ENCODE data around the gene ZNF783. TPM values are rescaled to one million over a fixed set of nuclear protein-coding genes. Genes with fewer than 3 reads are reported as not detected.
A peak's percentile ranks its signal among the peaks of the same experiment; 100 is the strongest.
"Not testable (repeated sequence)": the region's sequence is repeated elsewhere in the genome, so short reads cannot be mapped to it uniquely, and the experiment has no call there.

ZNF783 gene
- total RNA-seq, 6 experiments from 2014 or later, result 7.8 to 8.9 (median 8.5) TPM

DNA sequence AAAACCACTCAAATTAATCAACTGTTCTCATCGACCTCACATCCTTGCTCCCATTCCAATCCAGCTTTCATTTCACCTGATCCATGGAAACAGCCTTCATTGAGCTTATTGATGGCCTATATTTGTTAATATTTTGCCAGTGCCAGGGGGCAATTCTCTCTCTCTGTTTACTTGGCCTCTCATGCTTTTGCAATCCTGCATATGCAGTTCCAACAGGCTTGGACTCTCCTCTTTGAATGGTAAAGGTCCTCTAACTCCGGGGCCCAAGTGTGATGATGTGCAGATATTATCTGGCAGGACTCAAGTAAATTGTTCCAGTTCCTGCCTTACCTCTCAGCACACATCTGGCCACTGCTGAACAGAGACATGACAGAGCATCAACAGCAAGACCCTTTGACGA lies 67.3 kb downstream of the ZNF783 start:
- no peak for DNase-seq
- Mint-ChIP-seq H3K4me3 (no peak overlapping the region), H3K9me3 (peaks cover 9% of the 10 kb centered on the region), H3K4me1 (ENCODE audit: low read depth) (peaks cover 3% of the 10 kb centered on the region; the same call in 1 of the 2 replicates), H3K27me3 (ENCODE audit: insufficient read depth) (peaks cover 11% of the 10 kb centered on the region), H3K36me3 (ENCODE audit: low read depth) (no peaks in the 10 kb centered on the region; the same call in 1 of the 2 replicates), H3K27ac (no peak overlapping the region)
- TF ChIP-seq, protein P1, sequence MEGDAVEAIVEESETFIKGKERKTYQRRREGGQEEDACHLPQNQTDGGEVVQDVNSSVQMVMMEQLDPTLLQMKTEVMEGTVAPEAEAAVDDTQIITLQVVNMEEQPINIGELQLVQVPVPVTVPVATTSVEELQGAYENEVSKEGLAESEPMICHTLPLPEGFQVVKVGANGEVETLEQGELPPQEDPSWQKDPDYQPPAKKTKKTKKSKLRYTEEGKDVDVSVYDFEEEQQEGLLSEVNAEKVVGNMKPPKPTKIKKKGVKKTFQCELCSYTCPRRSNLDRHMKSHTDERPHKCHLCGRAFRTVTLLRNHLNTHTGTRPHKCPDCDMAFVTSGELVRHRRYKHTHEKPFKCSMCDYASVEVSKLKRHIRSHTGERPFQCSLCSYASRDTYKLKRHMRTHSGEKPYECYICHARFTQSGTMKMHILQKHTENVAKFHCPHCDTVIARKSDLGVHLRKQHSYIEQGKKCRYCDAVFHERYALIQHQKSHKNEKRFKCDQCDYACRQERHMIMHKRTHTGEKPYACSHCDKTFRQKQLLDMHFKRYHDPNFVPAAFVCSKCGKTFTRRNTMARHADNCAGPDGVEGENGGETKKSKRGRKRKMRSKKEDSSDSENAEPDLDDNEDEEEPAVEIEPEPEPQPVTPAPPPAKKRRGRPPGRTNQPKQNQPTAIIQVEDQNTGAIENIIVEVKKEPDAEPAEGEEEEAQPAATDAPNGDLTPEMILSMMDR (IDR thresholded peaks at IDR 0.05), result no peak

DNA sequence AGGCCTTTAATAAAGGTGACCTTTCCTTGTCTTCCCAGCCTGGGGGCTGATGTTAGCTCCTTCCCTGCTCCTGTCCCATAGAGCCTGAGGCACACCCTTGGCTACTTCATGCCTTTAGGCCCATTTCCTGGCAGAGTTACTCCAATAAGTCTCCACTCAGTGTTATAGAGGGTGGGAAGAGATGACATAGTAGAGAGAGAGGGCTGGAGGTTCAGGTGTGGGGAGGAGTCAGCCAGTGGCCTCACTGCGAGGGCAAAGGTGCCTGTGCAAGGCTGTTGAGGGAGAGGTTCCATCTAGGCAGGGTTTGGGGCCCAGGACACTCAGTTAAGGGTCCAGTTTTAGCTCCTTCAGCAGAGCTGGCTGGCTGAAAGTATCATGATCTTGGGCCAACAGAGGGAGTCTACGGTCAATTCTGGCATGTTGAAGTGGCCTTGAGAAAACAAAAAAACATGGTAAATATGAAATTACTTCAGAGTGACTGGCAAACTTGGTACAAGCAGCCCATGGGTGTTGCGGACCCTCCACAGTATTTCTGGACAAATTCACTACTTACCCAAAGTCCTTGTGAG lies 67.9 kb downstream of the ZNF783 start:
- DNase-seq, result no peak
- TF ChIP-seq, protein P1 (IDR thresholded peaks at IDR 0.05), result no peak
- Mint-ChIP-seq H3K36me3 (ENCODE audit: low read depth) (no peaks in the 10 kb centered on the region; the same call in 1 of the 2 replicates), H3K27me3 (ENCODE audit: insufficient read depth) (peaks cover 11% of the 10 kb centered on the region), H3K4me1 (ENCODE audit: low read depth) (peaks cover 9% of the 10 kb centered on the region), H3K27ac (no peak overlapping the region), H3K9me3 (peaks cover 8% of the 10 kb centered on the region), H3K4me3 (no peak overlapping the region)

DNA sequence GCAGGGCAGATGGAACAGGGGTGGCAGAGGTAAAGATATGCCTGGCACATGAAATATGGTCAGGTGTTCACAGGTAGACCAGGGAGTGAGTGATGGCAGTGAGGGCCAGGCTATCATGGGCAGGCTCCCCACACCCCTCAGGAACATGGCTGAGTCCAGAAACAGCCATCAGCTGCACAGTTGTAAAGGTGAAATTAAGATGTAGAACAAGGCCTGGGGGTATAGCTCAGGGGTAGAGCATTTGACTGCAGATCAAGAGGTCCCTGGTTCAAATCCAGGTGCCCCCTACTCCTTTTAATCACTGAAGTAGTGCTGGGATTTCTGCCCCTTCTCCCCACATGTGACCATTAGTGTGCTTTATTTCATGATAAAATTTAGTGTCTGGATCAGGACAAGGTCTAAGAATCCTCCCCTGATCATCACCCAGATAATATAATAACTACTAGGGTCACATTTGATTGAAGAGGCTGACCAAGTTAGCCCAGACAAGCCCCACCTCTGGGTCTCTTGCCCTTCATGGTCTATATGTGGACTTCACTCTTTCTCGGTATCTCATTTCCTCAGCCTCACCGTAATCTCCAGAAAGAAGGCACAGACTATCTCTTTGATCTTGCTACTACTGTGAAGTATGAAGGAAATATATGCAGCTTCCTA lies 69.0 kb downstream of the ZNF783 start:
- no peak overlapping the region for H3K4me3 Mint-ChIP-seq
- no peak overlapping the region for H3K27ac Mint-ChIP-seq
- DNase-seq, result no peak
- peaks cover 4% of the 10 kb centered on the region; the same call in 1 of the 2 replicates for H3K9me3 Mint-ChIP-seq
- H3K27me3 Mint-ChIP-seq (ENCODE audit: insufficient read depth), result peaks cover 9% of the 10 kb centered on the region
- H3K36me3 Mint-ChIP-seq (ENCODE audit: low read depth), result no peaks in the 10 kb centered on the region
- TF ChIP-seq, protein P1 (IDR thresholded peaks at IDR 0.05), result no peak
- H3K4me1 Mint-ChIP-seq (ENCODE audit: low read depth), result peaks cover 16% of the 10 kb centered on the region

DNA sequence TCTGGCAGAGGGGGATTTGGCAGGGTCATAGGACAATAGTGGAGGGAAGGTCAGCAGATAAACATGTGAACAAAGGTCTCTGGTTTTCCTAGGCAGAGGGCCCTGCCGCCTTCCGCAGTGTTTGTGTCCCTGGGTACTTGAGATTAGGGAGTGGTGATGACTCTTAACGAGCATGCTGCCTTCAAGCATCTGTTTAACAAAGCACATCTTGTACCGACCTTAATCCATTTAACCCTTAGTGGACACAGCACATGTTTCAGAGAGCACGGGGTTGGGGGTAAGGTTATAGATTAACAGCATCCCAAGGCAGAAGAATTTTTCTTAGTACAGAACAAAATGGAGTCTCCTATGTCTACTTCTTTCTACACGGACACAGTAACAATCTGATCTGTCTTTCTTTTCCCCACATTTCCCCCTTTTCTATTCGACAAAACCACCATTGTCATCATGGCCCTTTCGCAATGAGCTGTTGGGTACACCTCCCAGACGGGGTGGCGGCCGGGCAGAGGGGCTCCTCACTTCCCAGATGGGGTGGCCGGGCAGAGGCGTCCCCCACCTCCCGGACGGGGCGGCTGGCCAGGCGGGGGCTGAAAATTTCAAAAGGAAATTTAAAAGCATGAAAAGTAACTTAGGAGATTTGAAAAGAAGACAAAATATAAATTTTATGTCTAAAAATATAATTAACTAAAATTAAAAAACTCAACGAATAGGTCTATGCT lies 70.8 kb downstream of the ZNF783 start:
- H3K9me3 Mint-ChIP-seq; H3K36me3 Mint-ChIP-seq (ENCODE audit: low read depth): not testable (repeated sequence)

DNA sequence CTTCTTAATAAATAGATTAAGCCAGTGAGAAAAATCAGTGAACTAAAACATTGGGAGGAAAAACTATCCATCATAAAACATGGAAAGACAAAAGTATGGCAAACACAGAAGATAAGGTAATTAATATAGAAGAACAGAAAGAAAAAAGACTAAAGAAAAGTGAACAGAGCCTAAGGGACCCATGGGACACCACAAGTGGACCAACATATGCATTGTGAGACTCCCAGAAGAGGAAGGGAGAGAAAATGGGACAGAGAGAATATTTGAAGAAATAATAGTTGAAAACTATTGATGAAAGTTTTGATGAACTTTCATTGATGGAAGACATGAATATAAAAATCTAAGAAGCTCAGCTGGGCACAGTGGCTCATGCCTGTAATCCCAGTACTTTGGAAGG lies 71.3 kb downstream of the ZNF783 start:
- Mint-ChIP-seq H3K4me1 (ENCODE audit: low read depth) (peaks cover 16% of the 10 kb centered on the region), H3K36me3 (ENCODE audit: low read depth) (no peaks in the 10 kb centered on the region), H3K27ac (no peak overlapping the region), H3K9me3 (no peaks in the 10 kb centered on the region), H3K4me3 (no peak overlapping the region), H3K27me3 (ENCODE audit: insufficient read depth) (peaks cover 7% of the 10 kb centered on the region)
- TF ChIP-seq, protein P1 (IDR thresholded peaks at IDR 0.05), result no peak
- no peak for DNase-seq

More for the DNA sequence above, 70.8 kb downstream of the ZNF783 start:
- DNase-seq; H3K4me3 Mint-ChIP-seq; H3K27ac Mint-ChIP-seq; H3K27me3 Mint-ChIP-seq (ENCODE audit: insufficient read depth): not testable (repeated sequence)
- peaks cover 16% of the 10 kb centered on the region for H3K4me1 Mint-ChIP-seq (ENCODE audit: low read depth)

DNA sequence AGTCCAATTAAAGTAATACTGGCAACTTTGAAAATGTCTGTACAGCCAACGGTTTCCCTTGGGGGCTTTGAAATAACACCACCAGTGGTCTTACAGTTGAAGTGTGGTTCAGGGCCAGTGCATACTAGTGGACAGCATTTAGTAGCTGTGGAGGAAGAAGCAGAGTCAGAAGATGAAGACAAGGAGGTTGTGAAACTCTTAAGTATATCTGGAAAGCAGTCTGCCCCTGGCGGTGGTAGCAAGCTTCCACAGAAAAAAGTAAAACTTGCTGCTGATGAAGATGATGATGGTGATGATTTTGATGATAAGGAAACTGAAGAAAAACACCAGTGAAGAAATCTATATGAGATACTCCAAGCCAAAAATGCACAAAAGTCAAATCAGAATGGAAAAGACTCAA lies 72.2 kb downstream of the ZNF783 start:
- TF ChIP-seq, protein P1 (IDR thresholded peaks at IDR 0.05), result peak; percentile 30; the same call in 1 of the 2 replicates
- H3K27me3 Mint-ChIP-seq (ENCODE audit: insufficient read depth), result peaks cover 7% of the 10 kb centered on the region

More for the DNA sequence above, 72.2 kb downstream of the ZNF783 start:
- Mint-ChIP-seq H3K27ac (no peak overlapping the region), H3K36me3 (ENCODE audit: low read depth) (no peaks in the 10 kb centered on the region), H3K4me1 (ENCODE audit: low read depth) (peaks cover 16% of the 10 kb centered on the region), H3K9me3 (no peaks in the 10 kb centered on the region), H3K4me3 (no peak overlapping the region)
- no peak for DNase-seq
